ENCODE measurements around the gene NPFFR2.
"Not testable (repeated sequence)": the region's sequence is repeated elsewhere in the genome, so short reads cannot be mapped to it uniquely, and the experiment has no call there.

DNA sequence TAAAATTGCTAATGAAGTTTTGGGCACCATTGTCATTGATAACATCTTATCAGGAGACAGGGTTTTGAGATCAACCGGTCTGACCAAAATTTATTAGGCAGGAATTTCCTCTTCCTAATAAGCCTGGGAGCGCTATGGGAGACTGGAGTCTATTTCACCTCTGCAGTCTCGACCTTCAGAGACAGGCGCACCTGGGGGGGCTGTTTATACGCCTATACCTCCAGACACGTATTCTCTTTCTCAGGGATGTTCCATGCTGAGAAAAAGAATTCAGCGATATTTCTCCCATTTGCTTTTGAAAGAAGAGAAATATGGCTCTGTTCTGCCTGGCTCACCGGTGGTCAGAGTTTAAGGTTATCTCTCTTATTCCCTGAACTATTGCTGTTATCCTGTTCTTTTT, 121.8 kb downstream of the NPFFR2 start:
- TF ChIP-seq NR2C2 (CRISPR knock-in tag; IDR thresholded peaks at IDR 0.05); NR2C2 (tag; IDR thresholded peaks at IDR 0.05); KDM1A (IDR thresholded peaks at IDR 0.05); POLR2G (IDR thresholded peaks at IDR 0.05; ENCODE audit: low read depth, low read length); TAF1 (IDR thresholded peaks at IDR 0.05; ENCODE audit: control insufficient read depth, extremely low read depth, insufficient read depth, low read length, severe bottlenecking); ZNF146 (CRISPR knock-in tag; IDR thresholded peaks at IDR 0.05; ENCODE audit: unreplicated experiment); GATA2 (CRISPR knock-in tag; IDR thresholded peaks at IDR 0.05); WHSC1 (IDR thresholded peaks at IDR 0.05; ENCODE audit: low read length); POLR3A (IDR thresholded peaks at IDR 0.05; ENCODE audit: borderline replicate concordance, extremely low read depth, insufficient read depth, insufficient read length); ARNT (IDR thresholded peaks at IDR 0.05); ZSCAN29 (IDR thresholded peaks at IDR 0.05); ZNF583 (CRISPR knock-in tag; IDR thresholded peaks at IDR 0.05): not testable (repeated sequence)
- TF ChIP-seq, protein P1, sequence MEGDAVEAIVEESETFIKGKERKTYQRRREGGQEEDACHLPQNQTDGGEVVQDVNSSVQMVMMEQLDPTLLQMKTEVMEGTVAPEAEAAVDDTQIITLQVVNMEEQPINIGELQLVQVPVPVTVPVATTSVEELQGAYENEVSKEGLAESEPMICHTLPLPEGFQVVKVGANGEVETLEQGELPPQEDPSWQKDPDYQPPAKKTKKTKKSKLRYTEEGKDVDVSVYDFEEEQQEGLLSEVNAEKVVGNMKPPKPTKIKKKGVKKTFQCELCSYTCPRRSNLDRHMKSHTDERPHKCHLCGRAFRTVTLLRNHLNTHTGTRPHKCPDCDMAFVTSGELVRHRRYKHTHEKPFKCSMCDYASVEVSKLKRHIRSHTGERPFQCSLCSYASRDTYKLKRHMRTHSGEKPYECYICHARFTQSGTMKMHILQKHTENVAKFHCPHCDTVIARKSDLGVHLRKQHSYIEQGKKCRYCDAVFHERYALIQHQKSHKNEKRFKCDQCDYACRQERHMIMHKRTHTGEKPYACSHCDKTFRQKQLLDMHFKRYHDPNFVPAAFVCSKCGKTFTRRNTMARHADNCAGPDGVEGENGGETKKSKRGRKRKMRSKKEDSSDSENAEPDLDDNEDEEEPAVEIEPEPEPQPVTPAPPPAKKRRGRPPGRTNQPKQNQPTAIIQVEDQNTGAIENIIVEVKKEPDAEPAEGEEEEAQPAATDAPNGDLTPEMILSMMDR (IDR thresholded peaks at IDR 0.05 in 2 of 3, conservative IDR thresholded peaks at IDR 0.05 in 1 of 3; ENCODE audit: insufficient read depth in 2 of 3, low read depth in 1 of 3, low read length in 3 of 3) = not testable (repeated sequence)
